Measurements from ENCODE around the gene FBLL1. TPM values are rescaled to one million over a fixed set of nuclear protein-coding genes. Genes with fewer than 3 reads are reported as not detected.

The FBLL1 gene
- total and polyA plus RNA-seq, 10 of the 15 experiments (the other 5 are each of a cell fraction or from before 2014, with no cell fraction given): 0.04 to 0.23 (median 0.15) TPM; not detected in 7

GRCh38 chr5:168562279-168562678, 33.2 kb downstream of the FBLL1 start (continued):
- TF ChIP-seq BACH1 (IDR thresholded peaks at IDR 0.05; ENCODE audit: borderline replicate concordance) (no peak), POLR2A (IDR thresholded peaks at IDR 0.05; ENCODE audit: low read depth, low read length) (no peak), NFYB (IDR thresholded peaks at IDR 0.05; ENCODE audit: insufficient read depth, low read depth, low read length) (no peak), CREM (IDR thresholded peaks at IDR 0.05; ENCODE audit: low read depth) (no peak), BHLHE40 (IDR thresholded peaks at IDR 0.05; ENCODE audit: borderline replicate concordance in 1 of 2, low read depth in 2 of 2, low read length in 1 of 2) (no peak), ZNF384 (IDR thresholded peaks at IDR 0.05; ENCODE audit: borderline replicate concordance, low read depth, low read length) (no peak), EZH2 (IDR thresholded peaks at IDR 0.05; ENCODE audit: borderline replicate concordance, control insufficient read depth, low read depth, low read length) (no peak)
- TF ChIP-seq, protein P1, sequence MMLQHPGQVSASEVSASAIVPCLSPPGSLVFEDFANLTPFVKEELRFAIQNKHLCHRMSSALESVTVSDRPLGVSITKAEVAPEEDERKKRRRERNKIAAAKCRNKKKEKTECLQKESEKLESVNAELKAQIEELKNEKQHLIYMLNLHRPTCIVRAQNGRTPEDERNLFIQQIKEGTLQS (IDR thresholded peaks at IDR 0.05; ENCODE audit: borderline replicate concordance, extremely low read depth, low read depth, low read length): no peak
- TF ChIP-seq, protein P2, sequence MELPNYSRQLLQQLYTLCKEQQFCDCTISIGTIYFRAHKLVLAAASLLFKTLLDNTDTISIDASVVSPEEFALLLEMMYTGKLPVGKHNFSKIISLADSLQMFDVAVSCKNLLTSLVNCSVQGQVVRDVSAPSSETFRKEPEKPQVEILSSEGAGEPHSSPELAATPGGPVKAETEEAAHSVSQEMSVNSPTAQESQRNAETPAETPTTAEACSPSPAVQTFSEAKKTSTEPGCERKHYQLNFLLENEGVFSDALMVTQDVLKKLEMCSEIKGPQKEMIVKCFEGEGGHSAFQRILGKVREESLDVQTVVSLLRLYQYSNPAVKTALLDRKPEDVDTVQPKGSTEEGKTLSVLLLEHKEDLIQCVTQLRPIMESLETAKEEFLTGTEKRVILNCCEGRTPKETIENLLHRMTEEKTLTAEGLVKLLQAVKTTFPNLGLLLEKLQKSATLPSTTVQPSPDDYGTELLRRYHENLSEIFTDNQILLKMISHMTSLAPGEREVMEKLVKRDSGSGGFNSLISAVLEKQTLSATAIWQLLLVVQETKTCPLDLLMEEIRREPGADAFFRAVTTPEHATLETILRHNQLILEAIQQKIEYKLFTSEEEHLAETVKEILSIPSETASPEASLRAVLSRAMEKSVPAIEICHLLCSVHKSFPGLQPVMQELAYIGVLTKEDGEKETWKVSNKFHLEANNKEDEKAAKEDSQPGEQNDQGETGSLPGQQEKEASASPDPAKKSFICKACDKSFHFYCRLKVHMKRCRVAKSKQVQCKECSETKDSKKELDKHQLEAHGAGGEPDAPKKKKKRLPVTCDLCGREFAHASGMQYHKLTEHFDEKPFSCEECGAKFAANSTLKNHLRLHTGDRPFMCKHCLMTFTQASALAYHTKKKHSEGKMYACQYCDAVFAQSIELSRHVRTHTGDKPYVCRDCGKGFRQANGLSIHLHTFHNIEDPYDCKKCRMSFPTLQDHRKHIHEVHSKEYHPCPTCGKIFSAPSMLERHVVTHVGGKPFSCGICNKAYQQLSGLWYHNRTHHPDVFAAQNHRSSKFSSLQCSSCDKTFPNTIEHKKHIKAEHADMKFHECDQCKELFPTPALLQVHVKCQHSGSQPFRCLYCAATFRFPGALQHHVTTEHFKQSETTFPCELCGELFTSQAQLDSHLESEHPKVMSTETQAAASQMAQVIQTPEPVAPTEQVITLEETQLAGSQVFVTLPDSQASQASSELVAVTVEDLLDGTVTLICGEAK (IDR thresholded peaks at IDR 0.05; ENCODE audit: borderline replicate concordance): no peak
